Endothelial cell of umbilical vein (primary cell): Measurements from ENCODE around the gene C16orf87. TPM values are rescaled to one million over a fixed set of nuclear protein-coding genes. Genes with fewer than 3 reads are reported as not detected.

Experiments used
- BruUV-seq: library from RNA; stranded (reverse); fragments of 400-500 nt; replicated peaks from 2 replicates; lab custom pipeline; 2021; lab: Mats Ljungman, UMichigan
- CTCF ChIA-PET: fragments of 300-600, 350-600 bp; sonication (Branson Sonifier 250); formaldehyde crosslinking; loops from one replicate; lab custom pipeline; 2021; ENCODE audit warnings: antibody characterized with exemption, inconsistent platforms; lab: Charles Lee
- POLR2A ChIA-PET: fragments of 300-600, 350-600 bp; sonication (Branson Sonifier 250); formaldehyde crosslinking; loops from one replicate; lab custom pipeline; 2021; ENCODE audit warnings: antibody characterized with exemption, inconsistent platforms; lab: Charles Lee
- DNase-seq: peaks from one replicate; pipeline ENCODE4 v3.0.0-alpha.2; 2011; ENCODE audit warnings: low read depth, low spot score
- FAIRE-seq: peaks from 2 replicates; lab custom pipeline; 2011; peaks lifted over from hg19 to GRCh38; lab: Jason Lieb, UNC
- H2AFZ ChIP-seq: 2 replicates; pipeline ENCODE4 v1.6.0; 2012; ENCODE audit warnings: low read depth, low read length, control low read depth, inconsistent platforms
- H3K27ac ChIP-seq: 2 replicates; pipeline ENCODE4 v1.5.1; 2011; ENCODE audit warnings: low read depth, mild to moderate bottlenecking, control low read depth, low read length, moderate library complexity; ENCODE audit not compliant: insufficient read depth
- H3K27me3 ChIP-seq, 2 experiments: 2 replicates each; pipeline versions ENCODE4 v1.6.0 to v1.6.1; 2011; ENCODE audit warnings: low read length in 2 of 2, mixed read lengths in 1 of 2; ENCODE audit not compliant: control insufficient read depth in 2 of 2, insufficient read depth in 2 of 2
- H3K36me3 ChIP-seq, 2 experiments: 2 replicates in 1 of 2; 3 replicates in 1 of 2; pipeline ENCODE4 v1.5.1; 2011; ENCODE audit warnings: low read length in 2 of 2, mild to moderate bottlenecking in 1 of 2, moderate library complexity in 1 of 2; ENCODE audit not compliant: control insufficient read depth in 2 of 2, insufficient read depth in 2 of 2; ENCODE audit errors: extremely low read depth in 1 of 2
- H3K4me1 ChIP-seq: 3 replicates; pipeline ENCODE4 v1.5.1; 2011; ENCODE audit warnings: mild to moderate bottlenecking, low read length; ENCODE audit not compliant: control insufficient read depth, insufficient read depth; ENCODE audit errors: extremely low read depth
- H3K4me2 ChIP-seq: 2 replicates; pipeline ENCODE4 v1.6.1; 2011; ENCODE audit warnings: low read length, control low read depth, mixed read lengths; ENCODE audit not compliant: insufficient read depth
- H3K4me3 ChIP-seq, 3 experiments: fragments of 200-600 bp in 1 of 3; sonication (generic), shearing (Covaris generic) in 1 of 3; replicated peaks in 1 of 3; 2 replicates each; pipeline ENCODE4 v1.5.1; 2011 to 2016; ENCODE audit warnings: control low read depth in 3 of 3, low read length in 3 of 3, mild to moderate bottlenecking in 2 of 3, inconsistent platforms in 1 of 3, low read depth in 1 of 3, moderate library complexity in 1 of 3; ENCODE audit not compliant: insufficient read depth in 1 of 3
- H3K79me2 ChIP-seq: 2 replicates; pipeline ENCODE4 v1.6.0; 2012; ENCODE audit warnings: low read length, inconsistent platforms; ENCODE audit not compliant: control insufficient read depth, insufficient read depth
- H3K9ac ChIP-seq: replicated peaks from 2 replicates; pipeline ENCODE3; 2011; ENCODE audit warnings: low read length, control low read depth; ENCODE audit not compliant: insufficient read depth; ENCODE audit errors: extremely low read depth
- H3K9me1 ChIP-seq: replicated peaks from 3 replicates; pipeline ENCODE4 v1.6.0; 2011; ENCODE audit warnings: mild to moderate bottlenecking, low read length; ENCODE audit not compliant: control insufficient read depth, insufficient read depth; ENCODE audit errors: extremely low read depth
- H3K9me3 ChIP-seq: replicated peaks from 2 replicates; pipeline ENCODE4 v1.5.1; 2012; ENCODE audit warnings: low read length, inconsistent platforms; ENCODE audit not compliant: control insufficient read depth, insufficient read depth
- H4K20me1 ChIP-seq: replicated peaks from 2 replicates; pipeline ENCODE3; 2011; ENCODE audit warnings: mild to moderate bottlenecking, low read length; ENCODE audit not compliant: control insufficient read depth, insufficient read depth; ENCODE audit errors: extremely low read depth
- EZH2 ChIP-seq: IDR thresholded peaks from 2 replicates; pipeline ENCODE4 v1.6.1; 2012; ENCODE audit warnings: borderline replicate concordance, low read depth, mild to moderate bottlenecking, moderate library complexity, low read length, inconsistent platforms; ENCODE audit not compliant: severe bottlenecking
- FOS ChIP-seq: IDR thresholded peaks from 2 replicates; pipeline ENCODE4 v1.6.1; 2011; ENCODE audit warnings: mild to moderate bottlenecking, low read length, moderate library complexity, borderline replicate concordance; ENCODE audit not compliant: insufficient read depth
- GATA2 ChIP-seq: IDR thresholded peaks from 2 replicates; pipeline ENCODE4 v1.7.0; 2011; ENCODE audit warnings: low read depth, mild to moderate bottlenecking, moderate library complexity, mixed read lengths, low read length; ENCODE audit not compliant: insufficient read length, insufficient read depth
- JUN ChIP-seq: IDR thresholded peaks from 2 replicates; pipeline ENCODE4 v1.6.1; 2011; ENCODE audit warnings: borderline replicate concordance, low read depth; ENCODE audit not compliant: insufficient read length, insufficient read depth
- MYC ChIP-seq: IDR thresholded peaks from one replicate; pipeline ENCODE4 v1.6.1; 2011; ENCODE audit warnings: mild to moderate bottlenecking, low read depth, low read length
- POLR2A ChIP-seq: IDR thresholded peaks from 2 replicates; pipeline ENCODE4 v1.6.1; 2012; ENCODE audit warnings: low read depth, mild to moderate bottlenecking, control low read depth, low read length
- POLR2AphosphoS5 ChIP-seq: IDR thresholded peaks from 2 replicates; pipeline ENCODE4 v1.6.1; 2012; ENCODE audit warnings: low read depth, mild to moderate bottlenecking, control low read depth, low read length, moderate library complexity; ENCODE audit not compliant: insufficient read depth
- dilution Hi-C: fragments of 300-500 bp; cut with MboI; formaldehyde crosslinking; loops from one replicate; pipeline ENCODE4 v1.15.0; 2019; ENCODE audit warnings: low sequenced_read_pairs; ENCODE audit not compliant: extremely low pct_ligation_motif_present
- intact Hi-C: fragments of 100-400 bp; cut with micrococcal nuclease; formaldehyde crosslinking; loops from one replicate; pipeline ENCODE4 v1.10.0; 2022
- polyA plus RNA-seq, 4 experiments: library from polyadenylated mRNA; depleted of rRNA in 3 of 4; stranded (reverse) in 3 of 4; unstranded in 1 of 4; fragments of >200 nt; gene quantifications; 2 replicates each; pipeline versions ENCODE4 v1.2.1 to v1.2.3, GENCODE V29; 2011 to 2012; ENCODE audit warnings: missing spikeins in 1 of 4
- total RNA-seq: library from RNA; stranded (reverse); gene quantifications from 2 replicates; pipeline ENCODE4 v1.2.3, GENCODE V29; 2021
- TF ChIP-seq, protein P1 (sequence below): IDR thresholded peaks from 2 replicates; pipeline ENCODE4 v1.6.1; 2011; ENCODE audit not compliant: insufficient read depth, insufficient read length
- TF ChIP-seq, protein P2 (sequence below), 2 donors: IDR thresholded peaks; 1 replicate in 1 of 2; 2 replicates in 1 of 2; pipeline ENCODE4 v1.5.1; 2011; ENCODE audit warnings: low read length in 2 of 2, mild to moderate bottlenecking in 2 of 2, moderate library complexity in 2 of 2, control low read depth in 1 of 2, inconsistent platforms in 1 of 2, low read depth in 1 of 2; ENCODE audit not compliant: insufficient read depth in 1 of 2; ENCODE audit errors: extremely low read depth in 1 of 2

C16orf87 gene
- total and polyA plus RNA-seq, 2 donors (not counting 3 experiments of a cell fraction or from before 2014, with no cell fraction given) = 2.4 to 8.5 TPM

DNA sequence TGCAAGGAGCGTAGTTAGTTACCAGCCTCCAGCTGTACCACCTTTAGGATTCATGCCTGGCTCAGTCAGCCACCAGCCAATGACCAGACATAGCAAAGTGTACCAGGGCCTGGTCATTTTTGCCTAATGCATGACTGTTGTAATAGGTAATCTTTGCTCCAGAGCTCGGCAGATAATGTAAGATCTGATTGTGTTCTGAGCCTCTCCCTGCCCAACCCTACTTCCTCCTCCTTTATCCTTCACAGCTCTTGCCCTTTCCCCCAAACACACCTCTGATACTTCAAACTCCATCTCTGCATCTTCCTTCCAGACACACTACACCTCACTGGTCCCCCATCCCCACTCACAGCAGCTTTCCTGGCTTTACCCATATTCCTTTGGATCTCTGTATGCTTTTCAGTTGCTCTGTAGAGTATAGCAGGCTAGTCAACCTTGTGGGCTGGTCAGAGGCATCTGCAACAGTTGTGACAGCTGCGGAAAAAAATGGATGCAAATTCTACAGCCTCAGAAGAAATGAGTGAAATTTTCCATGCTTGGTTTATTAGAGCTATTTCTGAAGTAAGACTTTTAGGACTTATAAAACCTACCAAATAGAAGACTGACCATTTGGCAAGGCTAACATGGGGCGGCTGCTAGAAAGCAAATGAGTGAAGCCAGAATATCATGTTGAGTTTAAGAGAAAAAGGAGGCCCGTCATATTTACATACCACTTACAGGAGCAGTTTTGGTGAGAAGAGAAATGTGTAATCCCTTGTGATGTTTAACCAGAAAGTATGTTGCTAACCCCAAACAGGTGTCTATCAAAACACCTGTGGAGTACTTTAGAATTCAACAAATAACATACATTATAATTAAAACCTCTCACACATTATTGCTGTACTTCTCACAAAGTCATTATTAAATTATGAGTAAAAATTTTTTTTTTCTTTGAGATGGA, 19.9 kb upstream of the C16orf87 start:
- dilution Hi-C loops (no loop called here), intact Hi-C loops (no loop called here)
- FAIRE-seq (no peak), DNase-seq (no peak)
- ChIA-PET POLR2A (no interaction called here), CTCF (interaction anchor here (1.0 to 7.6 kb wide), 6 partner anchors 12 to 1314 kb away, joined by 3 to 401 read pairs (median 38); no protein-coding TSS in a partner anchor)
- TF ChIP-seq GATA2 (no peak), EZH2 (no peak), POLR2AphosphoS5 (no peak), FOS (no peak), MYC (no peak), JUN (no peak), POLR2A (no peak)
- TF ChIP-seq, protein P1, sequence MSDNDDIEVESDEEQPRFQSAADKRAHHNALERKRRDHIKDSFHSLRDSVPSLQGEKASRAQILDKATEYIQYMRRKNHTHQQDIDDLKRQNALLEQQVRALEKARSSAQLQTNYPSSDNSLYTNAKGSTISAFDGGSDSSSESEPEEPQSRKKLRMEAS = no peak
- TF ChIP-seq, protein P2, sequence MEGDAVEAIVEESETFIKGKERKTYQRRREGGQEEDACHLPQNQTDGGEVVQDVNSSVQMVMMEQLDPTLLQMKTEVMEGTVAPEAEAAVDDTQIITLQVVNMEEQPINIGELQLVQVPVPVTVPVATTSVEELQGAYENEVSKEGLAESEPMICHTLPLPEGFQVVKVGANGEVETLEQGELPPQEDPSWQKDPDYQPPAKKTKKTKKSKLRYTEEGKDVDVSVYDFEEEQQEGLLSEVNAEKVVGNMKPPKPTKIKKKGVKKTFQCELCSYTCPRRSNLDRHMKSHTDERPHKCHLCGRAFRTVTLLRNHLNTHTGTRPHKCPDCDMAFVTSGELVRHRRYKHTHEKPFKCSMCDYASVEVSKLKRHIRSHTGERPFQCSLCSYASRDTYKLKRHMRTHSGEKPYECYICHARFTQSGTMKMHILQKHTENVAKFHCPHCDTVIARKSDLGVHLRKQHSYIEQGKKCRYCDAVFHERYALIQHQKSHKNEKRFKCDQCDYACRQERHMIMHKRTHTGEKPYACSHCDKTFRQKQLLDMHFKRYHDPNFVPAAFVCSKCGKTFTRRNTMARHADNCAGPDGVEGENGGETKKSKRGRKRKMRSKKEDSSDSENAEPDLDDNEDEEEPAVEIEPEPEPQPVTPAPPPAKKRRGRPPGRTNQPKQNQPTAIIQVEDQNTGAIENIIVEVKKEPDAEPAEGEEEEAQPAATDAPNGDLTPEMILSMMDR (IDR thresholded peaks at IDR 0.05; ENCODE audit: extremely low read depth in 1 of 2, insufficient read depth in 1 of 2, low read depth in 1 of 2, low read length in 2 of 2) = no peak
- Histone ChIP-seq H3K4me3 (no peak overlapping the region), H3K4me2 (no peak overlapping the region), H3K9me3 (no peaks in the 10 kb centered on the region), H3K27ac (no peak overlapping the region), H3K79me2 (no peaks in the 10 kb centered on the region), H3K36me3 (no peaks in the 10 kb centered on the region), H3K27me3 (peaks cover 0 to 4% of the 10 kb centered on the region in 2 experiments), H3K4me1 (no peaks in the 10 kb centered on the region), H4K20me1 (no peaks in the 10 kb centered on the region), H2AFZ (no peak overlapping the region), H3K9ac (no peak overlapping the region), H3K9me1 (no peaks in the 10 kb centered on the region)
- no TSS peak for BruUV-seq
